Forelimb muscle (tissue), 1 donor: ENCODE results near the gene C19orf85. TPM values are rescaled to one million over a fixed set of nuclear protein-coding genes. Genes with fewer than 3 reads are reported as not detected.

Source experiments
- polyA plus RNA-seq: library from polyadenylated mRNA; unstranded; fragments of 120-200 nt; gene quantifications from one replicate; pipeline ENCODE4 v1.2.1, GENCODE V29; 2013; ENCODE audit not compliant: insufficient read length

The C19orf85 gene
- polyA plus RNA-seq, 1 donor = not detected

Other genes starting within 250 kb of the C19orf85 start
- 2.8 TPM for gene TMEM86B, start 236.0 kb downstream of the C19orf85 start, polyA plus RNA-seq
- gene PPP6R1, start 205.7 kb downstream of the C19orf85 start, polyA plus RNA-seq = 26.7 TPM
- 25.6 TPM for gene HSPBP1, start 184.6 kb downstream of the C19orf85 start, polyA plus RNA-seq
- gene BRSK1, start 180.8 kb downstream of the C19orf85 start, polyA plus RNA-seq = 7.4 TPM
- gene TMEM150B, start 139.4 kb downstream of the C19orf85 start, polyA plus RNA-seq = 1.00 TPM
- gene KMT5C, start 124.9 kb downstream of the C19orf85 start, polyA plus RNA-seq = 27.5 TPM
- gene COX6B2, start 110.0 kb downstream of the C19orf85 start, polyA plus RNA-seq = 0.15 TPM
- not detected for gene GARIN5B, start 101.5 kb downstream of the C19orf85 start, polyA plus RNA-seq
- gene IL11, start 94.3 kb downstream of the C19orf85 start, polyA plus RNA-seq = 0.40 TPM
- not detected for gene TMEM190, start 87.9 kb downstream of the C19orf85 start, polyA plus RNA-seq
- 0.23 TPM for gene TMEM238, start 80.5 kb downstream of the C19orf85 start, polyA plus RNA-seq
- 1,731 TPM for gene RPL28, start 78.8 kb downstream of the C19orf85 start, polyA plus RNA-seq
- gene UBE2S, start 57.0 kb downstream of the C19orf85 start, polyA plus RNA-seq = 41.0 TPM
- 0.14 TPM for gene SHISA7, start 21.5 kb downstream of the C19orf85 start, polyA plus RNA-seq
- 36.2 TPM for gene ISOC2, start 3.1 kb downstream of the C19orf85 start, polyA plus RNA-seq
- 4.1 TPM for gene ZNF628, start 11.9 kb upstream of the C19orf85 start, polyA plus RNA-seq
- 27.0 TPM for gene NAT14, start 20.4 kb upstream of the C19orf85 start, polyA plus RNA-seq
- gene SSC5D, start 23.7 kb upstream of the C19orf85 start, polyA plus RNA-seq = 17.3 TPM
- gene SBK2, start 72.4 kb upstream of the C19orf85 start, polyA plus RNA-seq = 3.1 TPM
- gene SBK3, start 80.8 kb upstream of the C19orf85 start, polyA plus RNA-seq = not detected
- 12.0 TPM for gene ZNF579, start 116.1 kb upstream of the C19orf85 start, polyA plus RNA-seq
- 11.1 TPM for gene FIZ1, start 134.8 kb upstream of the C19orf85 start, polyA plus RNA-seq
- gene ZNF524, start 135.5 kb upstream of the C19orf85 start, polyA plus RNA-seq = 10.0 TPM
- 7.6 TPM for gene ZNF865, start 140.9 kb upstream of the C19orf85 start, polyA plus RNA-seq
- gene ZNF784, start 159.8 kb upstream of the C19orf85 start, polyA plus RNA-seq = 10.0 TPM
- gene ZNF580, start 176.3 kb upstream of the C19orf85 start, polyA plus RNA-seq = 19.9 TPM
- gene ZNF581, start 178.9 kb upstream of the C19orf85 start, polyA plus RNA-seq = 30.1 TPM
- gene CCDC106, start 183.5 kb upstream of the C19orf85 start, polyA plus RNA-seq = 15.1 TPM
- gene U2AF2, start 190.3 kb upstream of the C19orf85 start, polyA plus RNA-seq = 110 TPM
- 82.6 TPM for gene EPN1, start 210.5 kb upstream of the C19orf85 start, polyA plus RNA-seq